Hindlimb muscle (tissue), 1 donor: ENCODE measurements around the gene SLCO4A1. TPM values are rescaled to one million over a fixed set of nuclear protein-coding genes. Genes with fewer than 3 reads are reported as not detected.

Experiments used
- DNase-seq: peaks from one replicate; pipeline ENCODE4 v3.0.0-alpha.2; 2013
- polyA plus RNA-seq: library from polyadenylated mRNA; unstranded; fragments of 120-200 nt; gene quantifications from one replicate; pipeline ENCODE4 v1.2.1, GENCODE V29; 2013; ENCODE audit not compliant: insufficient read length

The SLCO4A1 gene
- polyA plus RNA-seq, 1 donor: 0.26 TPM

DNA sequence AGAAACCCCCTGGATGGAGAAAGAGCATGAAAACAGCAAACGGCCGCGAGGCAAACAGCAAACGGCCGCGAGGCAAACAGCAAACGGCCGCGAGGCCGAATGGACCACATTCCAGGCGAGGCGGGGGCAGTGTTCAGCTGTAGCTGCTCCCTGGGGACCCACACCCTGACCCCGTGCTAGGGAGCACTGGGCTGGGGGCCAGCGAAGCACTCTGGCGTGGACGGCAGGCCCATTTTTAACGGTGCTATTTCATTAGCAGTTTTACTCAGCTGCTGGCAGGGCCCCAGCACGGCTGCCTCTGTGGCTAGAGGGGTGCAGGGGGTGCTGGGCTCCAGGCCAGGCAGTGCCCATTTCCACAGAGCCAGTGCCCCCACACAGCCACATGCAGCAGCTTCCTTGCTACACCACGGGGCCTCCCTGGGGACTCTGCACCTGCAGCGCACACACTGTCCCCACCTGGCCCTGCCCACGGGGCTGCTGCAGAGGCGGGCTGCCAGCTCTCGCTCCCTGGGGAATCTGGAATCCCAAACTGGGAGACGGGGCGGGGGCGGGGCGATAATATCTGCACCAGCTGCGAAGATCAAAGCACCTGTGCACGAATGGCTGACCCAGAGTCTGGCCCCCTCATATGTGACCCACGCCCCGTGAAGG is 35.6 kb upstream of the SLCO4A1 start:
- no peak for DNase-seq

DNA sequence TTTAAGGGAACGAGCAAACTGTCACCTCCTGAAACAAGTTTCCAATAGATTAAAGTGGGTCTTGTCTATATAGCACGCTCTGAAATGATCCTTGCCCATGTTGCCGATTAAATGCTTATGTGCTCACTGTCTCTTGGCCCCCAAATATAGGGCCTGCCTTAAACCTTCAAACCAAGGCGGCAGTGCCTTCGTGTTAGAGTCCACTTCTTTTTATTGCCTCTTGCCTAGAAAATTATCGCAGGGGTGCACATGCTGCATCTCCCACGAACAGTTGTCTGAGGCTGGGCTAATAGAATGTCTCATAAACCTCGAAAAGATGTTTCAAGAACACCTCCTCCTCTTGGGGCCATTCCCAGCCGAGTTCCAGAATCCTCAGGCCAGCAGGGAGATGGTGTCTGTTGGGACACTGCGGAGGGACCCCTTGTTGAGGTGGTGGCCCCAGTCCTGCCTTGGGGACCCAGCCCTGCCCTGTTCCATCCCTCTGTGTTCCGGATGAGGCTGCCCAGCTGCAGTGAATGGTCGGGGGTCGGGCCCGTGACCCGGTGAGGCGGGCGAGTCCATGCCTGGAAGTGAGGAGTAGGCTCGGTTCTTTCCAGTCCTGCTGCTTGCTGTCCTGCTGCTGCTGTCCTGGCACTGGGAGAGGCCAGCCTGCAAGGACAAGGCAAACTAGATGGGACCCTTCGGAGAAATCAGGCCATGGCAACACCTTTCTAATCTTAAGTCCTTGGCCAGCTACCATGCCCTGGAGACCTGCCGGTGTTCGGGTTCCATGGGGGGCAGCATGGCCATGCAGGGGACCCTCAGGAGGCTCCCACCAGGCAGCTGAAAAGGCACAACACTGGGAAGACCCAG is 34.7 kb upstream of the SLCO4A1 start:
- no peak for DNase-seq

DNA sequence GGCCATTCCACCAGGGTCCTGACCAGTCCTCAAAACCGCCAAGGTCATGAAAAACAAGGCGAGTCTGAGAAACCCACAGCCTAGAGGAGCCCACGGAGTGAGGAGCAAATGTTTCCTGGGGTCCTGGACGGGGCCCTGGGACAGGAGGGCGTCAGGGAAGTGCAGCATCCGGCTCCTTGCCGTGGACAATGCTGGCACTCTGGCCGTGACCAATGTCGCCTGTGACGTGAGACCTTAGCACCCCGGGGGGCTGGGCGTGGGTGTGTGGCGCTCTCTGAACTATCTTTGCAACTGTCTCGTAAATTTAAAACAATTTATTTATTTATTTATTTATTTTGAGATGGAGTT is 34.1 kb upstream of the SLCO4A1 start:
- no peak for DNase-seq

DNA sequence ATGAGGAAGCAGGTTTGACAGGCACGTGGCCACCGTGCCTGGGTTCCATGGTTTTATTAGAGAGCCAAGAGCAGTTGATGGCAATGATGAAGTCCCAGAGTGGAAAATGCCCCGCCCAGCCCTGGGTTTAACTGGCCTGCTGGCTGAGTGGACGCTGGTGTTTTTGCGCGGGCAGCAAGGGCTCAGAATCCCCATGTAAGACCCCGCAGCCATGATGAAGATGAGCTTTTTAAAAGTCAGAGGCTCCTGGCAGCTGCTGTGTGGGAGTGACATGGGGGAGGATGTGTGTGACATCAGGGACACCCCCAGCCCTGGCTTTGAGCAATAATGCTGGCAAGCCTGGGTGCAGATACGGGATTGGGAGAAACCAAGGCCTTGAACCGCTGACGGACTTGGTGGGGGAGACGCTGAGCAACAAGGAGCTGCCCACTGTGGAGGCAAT is 33.0 kb upstream of the SLCO4A1 start:
- no peak for DNase-seq

DNA sequence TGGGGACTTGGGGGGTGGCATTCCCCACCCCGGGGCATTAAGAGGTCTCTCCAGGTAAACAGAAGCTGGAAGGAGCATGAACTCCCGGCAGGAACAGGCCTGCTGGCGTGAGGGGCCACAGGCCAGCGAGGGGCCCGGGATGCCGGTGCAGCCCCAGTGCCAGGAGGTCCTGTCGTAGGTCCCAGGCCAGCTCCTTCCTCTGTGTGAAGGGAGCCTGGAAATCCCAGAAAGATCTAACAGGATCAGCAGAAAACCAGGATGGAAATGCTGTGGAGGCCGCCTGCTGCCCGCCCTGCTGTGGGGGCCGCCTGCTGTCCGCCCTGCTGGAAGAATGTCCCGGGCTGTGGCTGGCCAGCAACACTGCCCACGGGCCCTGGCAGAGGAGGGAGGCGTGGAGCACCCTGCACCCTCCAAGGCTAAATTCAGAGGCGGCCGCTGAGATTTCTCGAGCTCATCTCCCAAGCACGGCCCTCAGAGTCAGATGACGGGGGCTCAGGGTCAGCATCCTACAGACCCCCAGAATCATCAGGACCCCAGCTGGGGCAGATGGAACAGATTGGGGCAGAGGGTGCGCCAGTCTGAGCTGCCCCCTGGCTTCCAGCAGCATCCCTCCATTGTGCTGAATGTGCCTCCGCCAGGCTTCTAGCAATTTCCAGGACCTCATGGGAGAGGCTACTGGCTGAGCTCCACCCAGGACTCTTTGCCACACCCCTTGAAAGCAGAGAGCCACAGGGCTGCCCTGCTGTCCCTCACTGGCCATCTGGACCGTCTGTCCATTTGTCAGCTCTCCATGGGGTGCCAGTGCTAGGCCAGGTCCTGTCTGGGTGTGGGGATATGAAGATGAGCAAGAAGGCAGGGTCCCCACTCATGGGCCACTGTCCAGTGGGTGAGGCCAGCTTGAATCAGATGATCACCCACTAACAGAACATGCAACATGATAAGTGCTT is 32.2 kb upstream of the SLCO4A1 start:
- DNase-seq: no peak

DNA sequence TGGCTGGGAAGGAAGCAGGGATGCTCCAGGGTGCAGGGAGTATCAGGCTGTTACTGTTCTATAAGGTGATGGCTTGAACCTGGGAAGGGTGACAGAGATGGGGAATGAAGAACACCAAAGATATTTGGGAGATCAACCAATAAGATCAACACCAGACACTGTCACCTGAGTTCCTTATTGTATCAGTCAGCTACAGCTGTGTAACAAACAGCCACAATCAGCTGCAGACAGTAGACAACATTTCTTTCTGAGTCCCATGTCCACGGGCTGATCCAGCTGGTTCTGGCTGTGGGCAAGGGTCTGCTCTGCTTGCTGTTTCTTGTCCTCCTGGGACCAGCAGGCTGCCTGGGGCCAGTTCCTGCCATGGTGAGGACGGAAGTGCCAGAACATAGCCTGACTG is 31.3 kb upstream of the SLCO4A1 start:
- no peak for DNase-seq

DNA sequence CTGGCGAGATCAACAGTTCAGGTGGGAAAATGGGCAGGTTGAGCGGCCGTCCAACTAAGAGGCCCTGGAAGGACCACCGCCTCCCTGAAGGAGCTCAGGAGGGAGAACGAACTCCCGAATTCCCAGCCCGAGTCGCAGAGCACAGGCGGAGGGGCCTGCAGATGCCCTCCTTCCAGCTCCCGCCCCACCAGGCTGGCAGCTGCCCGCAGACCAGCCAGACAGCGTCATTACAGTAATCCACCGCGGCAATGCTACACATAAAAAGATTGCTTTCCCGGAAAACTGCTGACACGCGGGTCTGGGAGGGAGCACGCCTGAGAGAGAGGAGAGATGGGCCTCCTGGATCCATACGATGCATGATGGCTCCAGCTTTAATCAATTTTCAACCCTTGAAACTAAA is 30.5 kb upstream of the SLCO4A1 start:
- no peak for DNase-seq

DNA sequence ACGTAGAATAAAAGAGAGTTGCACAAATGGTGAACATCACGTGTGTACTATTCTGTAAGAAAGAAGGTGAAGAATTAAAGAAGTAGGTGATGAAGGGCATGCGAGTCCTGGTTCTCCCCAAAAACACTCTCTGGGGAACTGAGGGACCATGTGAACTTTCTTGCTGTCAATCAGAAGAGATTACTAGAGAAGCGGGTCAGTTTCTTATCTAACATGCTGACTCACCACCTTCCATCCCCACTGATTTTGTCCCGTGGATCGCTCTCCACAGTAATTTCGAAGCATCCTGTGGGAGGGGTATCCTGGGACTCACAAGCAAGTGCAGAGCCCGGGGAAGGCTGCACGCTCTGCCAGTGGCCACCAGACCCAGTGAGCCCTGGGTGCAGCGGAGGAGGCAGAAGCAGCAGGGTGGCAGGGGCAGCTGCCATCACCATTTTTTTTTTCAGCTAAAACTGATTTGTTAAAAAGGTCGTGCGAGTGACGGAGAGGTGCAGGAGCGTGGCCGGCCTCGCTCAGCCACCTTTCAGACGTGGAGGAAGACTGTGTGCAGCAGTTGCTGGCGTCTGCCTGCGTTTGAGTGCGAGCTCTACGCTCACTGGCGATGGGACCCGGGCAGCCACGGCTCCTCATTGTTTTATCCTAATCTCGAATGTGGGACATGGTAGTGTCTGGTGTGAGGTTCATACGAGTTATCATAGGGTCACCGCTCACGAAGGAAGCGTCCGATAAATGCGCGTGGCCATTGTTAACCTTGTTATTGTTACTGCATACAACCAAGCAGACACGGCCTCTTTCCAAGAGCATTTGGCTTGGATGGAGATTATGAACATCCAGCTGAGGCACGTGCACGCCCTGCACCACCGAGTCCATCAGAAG is 28.0 kb upstream of the SLCO4A1 start:
- DNase-seq: no peak

DNA sequence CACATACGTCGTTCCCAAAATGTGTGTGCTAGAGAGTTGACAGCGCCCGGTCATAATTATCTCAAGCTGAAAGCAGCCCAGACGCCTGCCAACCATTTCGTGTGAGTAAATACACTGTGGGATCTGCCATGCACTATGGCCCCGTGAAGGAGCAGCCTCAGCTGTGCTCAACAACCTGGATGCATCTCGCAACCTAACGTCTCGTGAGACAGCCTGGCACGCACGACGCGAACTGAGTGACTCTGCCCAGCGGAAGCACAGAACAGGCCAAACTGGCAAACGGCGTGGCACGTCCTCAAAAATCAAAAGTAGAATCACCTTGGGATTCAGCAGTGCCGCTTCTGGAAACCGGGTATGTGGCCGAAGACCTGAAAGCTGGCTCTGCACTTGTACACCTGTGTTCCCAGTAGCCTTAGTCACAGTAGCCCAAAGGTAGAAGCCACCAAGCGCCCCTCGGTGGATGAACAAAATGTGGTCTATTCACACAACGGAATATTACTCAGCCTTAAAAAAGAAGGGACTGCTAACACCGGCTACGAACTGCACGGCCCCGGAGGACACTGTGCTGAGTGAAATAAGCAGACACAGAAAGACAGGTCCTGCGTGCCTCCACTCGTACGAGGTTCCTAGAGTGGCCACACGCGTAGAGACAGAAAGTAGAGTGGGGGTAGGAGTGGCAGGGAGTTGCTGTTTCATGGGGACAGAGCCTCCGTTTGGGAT is 27.2 kb upstream of the SLCO4A1 start:
- DNase-seq: no peak

DNA sequence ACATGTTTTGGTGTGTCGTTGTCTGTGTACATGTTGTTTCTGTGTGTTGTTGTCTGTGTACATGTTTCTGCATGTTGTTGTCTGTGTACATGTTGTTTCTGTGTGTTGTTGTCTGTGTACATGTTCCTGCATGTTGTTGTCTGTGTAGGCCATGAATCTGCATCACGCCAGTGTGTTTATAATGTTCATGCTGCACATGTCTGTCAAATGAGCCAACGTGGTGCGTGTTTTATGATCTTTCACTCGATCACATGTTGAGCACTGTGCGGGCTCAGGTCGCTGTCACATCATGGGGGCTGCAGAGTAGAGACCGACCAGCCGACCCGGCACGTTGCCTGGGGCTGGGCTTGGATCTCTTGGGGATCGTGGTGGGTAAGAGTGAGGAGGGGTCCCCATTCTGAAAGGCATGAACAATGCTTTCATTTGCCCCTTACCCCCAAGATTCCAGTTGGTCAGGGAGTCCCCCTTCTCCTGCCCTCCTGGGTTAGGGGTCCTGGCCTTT is 26.5 kb upstream of the SLCO4A1 start:
- DNase-seq: no peak

DNA sequence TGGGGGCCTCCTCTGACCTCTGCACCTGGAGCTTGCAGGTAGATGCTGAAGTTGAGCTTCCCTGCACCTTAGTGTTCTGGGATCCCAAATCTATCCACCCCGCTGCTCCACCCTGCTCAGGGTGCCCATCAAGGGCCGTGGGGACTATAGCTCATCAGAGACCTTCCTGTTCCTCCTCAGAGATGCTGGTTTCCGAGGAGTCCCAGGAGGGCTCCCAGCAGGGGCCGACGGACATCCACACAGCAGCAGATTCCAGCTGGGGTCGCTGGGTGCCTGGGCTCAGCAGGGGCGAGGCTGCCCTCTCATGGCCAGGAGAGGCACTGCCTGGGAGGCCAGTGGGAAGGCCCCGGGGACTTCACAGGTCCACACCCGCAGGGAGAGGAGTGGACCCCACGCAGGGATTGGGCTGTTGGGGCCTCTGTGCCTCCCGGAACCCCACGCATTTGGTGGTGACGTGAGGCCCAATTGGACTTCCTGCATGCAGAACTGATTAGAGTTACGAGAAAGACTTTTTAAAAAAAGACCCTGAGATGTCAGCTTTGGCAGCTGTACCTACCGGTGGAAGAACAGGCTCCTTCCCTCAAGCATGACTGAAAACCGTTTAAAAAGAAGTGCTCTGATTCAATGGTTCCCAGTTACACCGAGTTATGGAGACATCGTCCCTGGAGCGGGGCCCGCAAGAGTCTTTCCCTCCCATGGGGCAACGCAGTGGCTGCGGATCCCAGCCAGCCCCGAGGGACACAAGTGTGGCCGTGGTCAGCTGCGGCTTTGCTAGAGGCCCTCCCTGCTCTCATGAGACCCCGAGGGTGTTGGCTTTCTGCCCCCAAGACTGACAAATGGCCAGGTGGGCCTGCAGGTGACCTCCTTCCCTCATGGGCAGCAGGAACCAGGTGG is 25.3 kb upstream of the SLCO4A1 start:
- DNase-seq: no peak

DNA sequence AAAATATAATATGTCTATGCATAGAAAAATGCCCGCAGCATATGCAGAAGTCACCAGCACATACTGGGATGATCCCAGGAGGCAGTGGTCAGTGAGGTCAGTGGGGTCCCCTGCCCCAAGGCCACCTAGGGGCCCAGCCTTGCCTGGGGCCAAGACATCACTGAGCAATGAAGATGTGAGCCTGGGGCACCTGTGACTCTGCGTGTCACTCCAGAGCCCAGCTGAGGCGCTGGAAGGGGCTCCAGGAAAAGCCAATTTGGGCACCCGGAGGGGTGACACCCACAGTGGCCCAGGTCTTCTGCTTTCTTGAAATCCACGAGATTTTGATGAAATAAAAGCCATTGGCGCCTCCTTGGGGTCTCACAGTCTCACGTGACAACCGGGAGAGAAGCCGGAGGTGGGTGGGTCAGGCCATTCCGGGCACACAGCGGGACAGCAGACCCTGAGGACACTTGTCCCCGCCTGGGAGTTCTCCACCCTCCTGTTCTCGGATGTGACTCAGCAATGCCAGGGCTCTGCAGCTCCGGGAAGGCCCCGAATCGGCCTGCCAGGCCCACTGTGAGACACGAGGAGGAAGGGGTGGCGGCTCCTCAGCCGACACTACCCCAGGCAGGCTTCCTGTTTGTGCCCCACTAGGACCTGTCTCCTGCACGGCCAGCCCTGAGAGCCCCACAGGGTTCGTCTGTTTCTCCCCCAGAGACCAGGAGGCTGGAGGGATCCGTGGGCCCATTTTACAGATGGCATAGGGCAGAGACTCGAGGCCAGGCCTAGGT is 24.4 kb upstream of the SLCO4A1 start:
- DNase-seq: no peak

DNA sequence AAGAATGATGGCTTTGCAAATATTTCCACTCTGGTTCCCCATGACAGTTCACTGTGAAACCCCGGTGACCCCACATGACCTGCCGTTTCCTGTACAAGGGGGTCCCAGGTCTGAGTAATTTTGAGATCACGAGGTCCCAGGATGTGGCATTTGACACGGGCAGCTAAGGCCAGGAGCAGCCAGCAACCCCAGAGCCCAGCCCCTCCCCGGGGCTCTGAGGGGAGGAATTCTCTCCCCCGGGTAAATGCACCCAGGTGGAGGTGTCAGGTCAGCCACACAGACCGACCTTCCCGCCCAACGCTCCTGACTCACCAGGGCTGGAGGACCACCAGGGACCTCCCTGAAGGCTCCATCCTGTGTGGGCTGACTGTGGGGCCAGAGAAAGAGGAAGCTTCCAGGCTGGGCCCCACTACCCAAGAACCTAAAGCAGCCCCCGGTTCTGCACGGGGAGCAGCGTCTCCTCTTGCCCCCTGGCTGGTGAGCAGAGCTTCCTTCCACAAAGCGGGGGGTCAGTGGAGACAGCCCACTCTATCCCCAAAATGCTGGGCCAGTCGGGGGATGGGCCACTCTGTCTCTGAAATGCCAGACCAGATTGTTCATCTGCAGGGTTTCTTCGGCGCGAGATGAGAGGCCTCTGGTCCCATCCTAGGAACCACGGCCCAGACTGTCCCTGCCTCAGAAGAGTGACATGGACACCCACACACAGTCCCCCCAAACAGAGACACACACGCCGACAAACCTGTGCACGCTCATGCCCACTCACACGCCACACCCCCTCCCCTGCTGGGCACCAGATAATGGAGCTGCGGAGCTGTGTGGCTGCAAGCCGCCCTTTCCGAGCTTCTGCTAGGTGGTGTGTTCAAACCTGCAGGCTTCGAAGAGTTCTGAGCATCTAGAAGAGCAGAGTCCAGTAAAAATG is 23.4 kb upstream of the SLCO4A1 start:
- no peak for DNase-seq

DNA sequence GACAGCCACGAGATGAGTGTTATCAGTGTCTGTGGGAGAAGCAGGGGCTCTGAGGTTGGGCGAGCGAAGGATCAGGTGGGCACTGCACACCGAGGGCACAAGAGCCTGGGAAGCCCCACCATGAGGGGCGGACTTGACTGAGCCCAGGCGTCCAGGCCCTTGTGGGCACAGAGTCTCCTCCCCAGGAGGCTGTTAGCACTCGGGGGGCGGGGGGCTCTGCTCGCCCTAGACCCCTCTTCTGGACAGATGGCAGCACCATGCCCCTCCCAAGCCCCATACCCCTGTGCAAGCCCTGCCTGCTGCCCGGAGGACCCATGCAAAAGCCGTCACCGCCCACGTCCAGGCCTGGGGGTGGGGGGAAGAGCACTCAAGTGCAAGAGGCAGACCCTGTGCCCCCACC is 21.7 kb upstream of the SLCO4A1 start:
- no peak for DNase-seq

DNA sequence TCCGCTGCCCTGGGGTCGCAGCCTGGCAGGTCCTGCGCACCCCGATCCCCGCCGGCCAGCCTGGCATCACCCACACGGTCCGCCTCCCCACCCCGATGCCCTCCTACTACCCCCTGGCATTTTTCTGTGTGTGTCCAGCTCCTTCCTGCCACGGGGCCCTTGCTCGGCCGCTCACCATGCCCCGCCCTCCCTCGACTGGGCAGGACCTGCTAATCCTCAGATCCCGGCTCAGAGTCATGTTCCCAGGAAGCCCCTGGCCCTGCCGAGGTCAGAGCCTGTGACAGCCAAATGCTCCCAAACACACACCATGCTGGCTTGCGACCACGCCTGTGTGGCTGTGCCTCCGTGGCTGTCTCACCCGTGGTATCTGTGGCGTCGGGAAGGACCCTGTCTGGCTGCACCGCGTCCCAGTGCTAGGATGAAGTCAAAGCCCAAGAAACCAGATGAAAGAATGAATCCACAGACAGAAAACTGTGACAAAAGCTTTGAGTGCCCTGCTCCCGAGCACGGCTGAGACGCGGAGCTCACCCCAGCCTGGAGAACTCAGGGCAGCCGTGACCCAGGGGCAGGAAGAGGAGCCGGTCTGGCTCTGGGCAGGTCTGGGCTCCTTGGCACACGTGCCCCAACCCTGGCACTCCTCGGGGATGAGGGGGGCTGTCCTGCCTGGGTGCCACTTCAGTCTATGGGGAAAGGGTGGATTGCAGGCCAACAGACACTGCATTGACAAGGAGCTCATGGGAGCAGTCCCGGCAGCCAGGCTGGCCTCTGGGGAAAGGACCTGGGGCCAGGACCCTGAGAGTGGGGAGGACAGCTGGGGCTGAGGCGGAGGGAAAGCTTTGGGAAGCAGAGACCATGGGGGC is 20.8 kb upstream of the SLCO4A1 start:
- DNase-seq: no peak

DNA sequence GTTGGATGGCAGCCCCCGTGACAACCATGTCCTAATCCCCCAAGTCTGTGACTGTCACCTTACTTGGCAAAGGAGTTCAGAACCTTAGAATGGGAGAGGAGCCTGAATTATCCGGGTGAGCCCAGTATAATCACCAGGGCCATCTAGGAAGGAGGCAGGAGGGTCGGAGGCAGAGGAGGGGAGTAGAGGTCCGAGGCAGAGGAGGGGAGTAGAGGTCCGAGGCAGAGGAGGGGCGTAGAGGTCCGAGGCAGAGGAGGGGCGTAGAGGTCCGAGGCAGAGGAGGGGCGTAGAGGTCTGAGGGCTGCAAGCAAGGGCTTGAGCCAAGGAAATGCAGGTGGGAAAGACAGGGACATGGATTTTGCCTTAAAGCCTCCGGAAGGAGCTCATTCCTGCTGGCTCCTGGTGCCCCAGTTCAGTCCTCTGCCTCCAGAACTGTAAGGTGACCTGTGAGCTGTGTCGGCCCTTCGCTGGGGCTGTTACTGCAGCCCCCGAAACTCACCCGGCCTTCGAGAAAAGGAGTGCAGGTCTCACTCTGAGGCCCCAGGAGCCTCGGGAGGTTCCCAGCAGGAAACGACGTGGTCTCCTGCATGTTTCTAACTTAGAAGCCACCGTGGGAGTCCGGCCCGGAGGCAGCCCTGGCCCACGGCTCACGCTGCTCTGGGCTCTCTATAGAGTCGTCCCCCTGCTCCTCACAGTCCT is 20.0 kb upstream of the SLCO4A1 start:
- no peak for DNase-seq
